GM08714 (cell line): Measurements from ENCODE around the gene BCKDHB.
A peak's percentile ranks its signal among the peaks of the same experiment; 100 is the strongest.
"Not testable (repeated sequence)": the region's sequence is repeated elsewhere in the genome, so short reads cannot be mapped to it uniquely, and the experiment has no call there.

Experiments
- H3K4me3 ChIP-seq: fragments of 200-500 bp; sonication (Bioruptor generic); 2 replicates; pipeline ENCODE4 v1.5.1; 2014; ENCODE audit warnings: mild to moderate bottlenecking, low read length, inconsistent platforms
- ZNF274 ChIP-seq: IDR thresholded peaks from 2 replicates; pipeline ENCODE4 v1.6.1; 2012; ENCODE audit warnings: mild to moderate bottlenecking, low read depth, low read length

The BCKDHB gene

GRCh38 chr6:80106418-80107235, at the start of gene BCKDHB:
TSS of gene BCKDHB (plus strand) at chr6:80106671. CDS start at chr6:80106694, 23 bp downstream.
- no peak for TF ChIP-seq ZNF274
- peak within 1 kb of the TSS; percentile 83 for H3K4me3 ChIP-seq

- no peak overlapping the region for H3K4me3 ChIP-seq
- TF ChIP-seq ZNF274 = no peak
Measured at GRCh38 chr6:80060774-80061173, 45.7 kb upstream of the BCKDHB start.

GRCh38 chr6:80068146-80068545, 38.3 kb upstream of the BCKDHB start:
- H3K4me3 ChIP-seq = not testable (repeated sequence)

- H3K4me3 ChIP-seq = not testable (repeated sequence)
Measured at GRCh38 chr6:80070431-80070830, 36.0 kb upstream of the BCKDHB start.

- no peak overlapping the region for H3K4me3 ChIP-seq
- TF ChIP-seq ZNF274 = no peak
Measured at GRCh38 chr6:80077067-80077466, 29.4 kb upstream of the BCKDHB start.

- no peak overlapping the region for H3K4me3 ChIP-seq
- no peak for TF ChIP-seq ZNF274
Measured at GRCh38 chr6:80088637-80089036, 17.8 kb upstream of the BCKDHB start.

- H3K4me3 ChIP-seq = no peak overlapping the region
- TF ChIP-seq ZNF274 = no peak
Measured at GRCh38 chr6:80091506-80091905, 15.0 kb upstream of the BCKDHB start.

- H3K4me3 ChIP-seq = no peak overlapping the region
- no peak for TF ChIP-seq ZNF274
Measured at GRCh38 chr6:80094017-80094416, 12.5 kb upstream of the BCKDHB start.

- TF ChIP-seq ZNF274 = no peak
- H3K4me3 ChIP-seq = no peak overlapping the region
Measured at GRCh38 chr6:80095600-80095999, 10.9 kb upstream of the BCKDHB start.

GRCh38 chr6:80098392-80098791, 8.1 kb upstream of the BCKDHB start:
- TF ChIP-seq ZNF274 = no peak
- H3K4me3 ChIP-seq = no peak overlapping the region

- no peak for TF ChIP-seq ZNF274
- no peak overlapping the region for H3K4me3 ChIP-seq
Measured at GRCh38 chr6:80104520-80104919, 2.0 kb upstream of the BCKDHB start.

- no peak for TF ChIP-seq ZNF274
Measured at GRCh38 chr6:80105972-80106417, 476 bp upstream of the BCKDHB start.

GRCh38 chr6:80122576-80122975, 16.1 kb downstream of the BCKDHB start:
- not testable (repeated sequence) for H3K4me3 ChIP-seq

More at GRCh38 chr6:80105972-80106417, 476 bp upstream of the BCKDHB start:
- no peak overlapping the region; the same call in 1 of the 2 replicates for H3K4me3 ChIP-seq

GRCh38 chr6:80126657-80127345, 20.3 kb downstream of the BCKDHB start:
- H3K4me3 ChIP-seq = no peak overlapping the region
- TF ChIP-seq ZNF274 = no peak

- no peak overlapping the region for H3K4me3 ChIP-seq
- no peak for TF ChIP-seq ZNF274
Measured at GRCh38 chr6:80129485-80129884, 23.0 kb downstream of the BCKDHB start.
